Type B pancreatic cell (in vitro differentiated cells): Measurements from ENCODE around the gene NXPH3. TPM values are rescaled to one million over a fixed set of nuclear protein-coding genes. Genes with fewer than 3 reads are reported as not detected.

Experiments
- DNase-seq: peaks from one replicate; pipeline ENCODE4 v3.0.0; 2021; ENCODE audit warnings: mixed read lengths; ENCODE audit not compliant: unreplicated experiment; ENCODE audit errors: extremely low spot score
- H3K27ac Mint-ChIP-seq: 2 replicates; pipeline ENCODE4 v1.8.0; 2021; ENCODE audit warnings: mild to moderate bottlenecking, mixed read lengths
- H3K27me3 Mint-ChIP-seq: 2 replicates; pipeline ENCODE4 v1.8.0; 2021; ENCODE audit warnings: mixed read lengths
- H3K36me3 Mint-ChIP-seq: 2 replicates; pipeline ENCODE4 v1.8.0; 2021; ENCODE audit warnings: mixed read lengths
- H3K4me1 Mint-ChIP-seq: one replicate; pipeline ENCODE4 v1.8.0; 2021; ENCODE audit warnings: mixed read lengths; ENCODE audit not compliant: unreplicated experiment
- H3K4me3 Mint-ChIP-seq: 2 replicates; pipeline ENCODE4 v1.8.0; 2021; ENCODE audit warnings: mild to moderate bottlenecking, mixed read lengths
- H3K9me3 Mint-ChIP-seq: 2 replicates; pipeline ENCODE4 v1.8.0; 2021; ENCODE audit warnings: mixed read lengths
- total RNA-seq: library from RNA; stranded (reverse); gene quantifications from 2 replicates; pipeline ENCODE4 v1.2.1, GENCODE V29; 2021; ENCODE audit warnings: low replicate concordance
- TF ChIP-seq, protein P1 (sequence below): fragments of 200-600 bp; sonication (generic); conservative IDR thresholded peaks from 2 replicates; pipeline ENCODE4 v1.5.0; 2021; ENCODE audit warnings: antibody characterized with exemption, mild to moderate bottlenecking

Gene NXPH3
- total RNA-seq, 1 donor from 2014 or later, result 0.46 TPM

DNA sequence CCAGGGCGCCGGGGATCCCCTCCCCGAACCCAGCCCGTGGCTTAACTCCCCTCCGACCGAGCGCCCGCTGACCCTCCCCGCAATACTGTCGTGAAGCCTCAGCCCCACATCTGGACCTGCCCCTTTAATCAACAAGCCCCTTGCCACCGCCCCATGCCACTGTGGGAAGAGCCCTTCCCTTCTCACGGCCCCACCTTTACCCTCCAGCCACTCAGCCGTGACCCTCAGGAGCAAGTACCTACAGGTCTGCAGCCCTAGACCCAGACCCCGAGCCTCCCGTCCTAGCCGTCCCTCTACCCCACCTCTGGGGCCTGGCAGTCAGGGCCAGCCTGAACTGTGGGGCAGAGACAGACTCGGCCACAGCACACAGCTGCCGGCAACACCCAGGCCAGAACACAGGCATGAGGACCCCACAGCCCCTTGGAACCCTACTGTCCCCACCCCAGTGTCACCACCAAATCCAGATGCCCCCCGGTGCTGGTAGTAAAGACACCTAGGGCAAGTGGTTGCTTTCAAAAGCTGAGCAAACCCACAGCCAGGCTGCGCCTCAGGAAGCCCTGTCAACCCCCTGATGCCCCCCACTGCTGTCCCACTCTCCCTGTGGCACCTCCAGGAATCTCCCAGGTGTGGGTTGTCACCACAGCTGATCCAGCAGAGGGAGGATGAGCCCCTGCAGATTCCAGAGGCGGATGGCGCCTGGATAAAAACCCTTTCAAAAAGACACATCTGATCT, 1.4 kb downstream of the NXPH3 start:
- no peaks in the 10 kb centered on the region for H3K9me3 Mint-ChIP-seq
- H3K4me3 Mint-ChIP-seq, result peak overlapping the region; percentile 88
- H3K27me3 Mint-ChIP-seq, result peaks cover 46% of the 10 kb centered on the region
- TF ChIP-seq, protein P1, sequence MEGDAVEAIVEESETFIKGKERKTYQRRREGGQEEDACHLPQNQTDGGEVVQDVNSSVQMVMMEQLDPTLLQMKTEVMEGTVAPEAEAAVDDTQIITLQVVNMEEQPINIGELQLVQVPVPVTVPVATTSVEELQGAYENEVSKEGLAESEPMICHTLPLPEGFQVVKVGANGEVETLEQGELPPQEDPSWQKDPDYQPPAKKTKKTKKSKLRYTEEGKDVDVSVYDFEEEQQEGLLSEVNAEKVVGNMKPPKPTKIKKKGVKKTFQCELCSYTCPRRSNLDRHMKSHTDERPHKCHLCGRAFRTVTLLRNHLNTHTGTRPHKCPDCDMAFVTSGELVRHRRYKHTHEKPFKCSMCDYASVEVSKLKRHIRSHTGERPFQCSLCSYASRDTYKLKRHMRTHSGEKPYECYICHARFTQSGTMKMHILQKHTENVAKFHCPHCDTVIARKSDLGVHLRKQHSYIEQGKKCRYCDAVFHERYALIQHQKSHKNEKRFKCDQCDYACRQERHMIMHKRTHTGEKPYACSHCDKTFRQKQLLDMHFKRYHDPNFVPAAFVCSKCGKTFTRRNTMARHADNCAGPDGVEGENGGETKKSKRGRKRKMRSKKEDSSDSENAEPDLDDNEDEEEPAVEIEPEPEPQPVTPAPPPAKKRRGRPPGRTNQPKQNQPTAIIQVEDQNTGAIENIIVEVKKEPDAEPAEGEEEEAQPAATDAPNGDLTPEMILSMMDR, result no peak
- no peaks in the 10 kb centered on the region for H3K36me3 Mint-ChIP-seq
- H3K4me1 Mint-ChIP-seq, result no peaks in the 10 kb centered on the region
- no peak for DNase-seq
- no peak overlapping the region for H3K27ac Mint-ChIP-seq

DNA sequence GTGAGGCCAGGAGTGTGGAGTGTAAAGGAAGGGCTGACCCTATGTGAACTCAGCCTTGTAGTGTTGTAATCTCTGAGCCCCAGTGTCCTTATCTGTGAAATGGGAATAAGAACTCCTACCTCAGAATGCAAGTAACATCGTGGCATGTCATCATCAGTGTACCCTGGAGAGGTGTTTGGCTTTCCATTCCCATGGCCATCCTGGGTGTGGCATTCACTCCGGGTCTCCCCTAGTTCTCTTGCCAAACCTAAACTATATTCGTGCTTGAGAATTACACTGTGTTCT, 1.9 kb downstream of the NXPH3 start:
- TF ChIP-seq, protein P1, result no peak
- H3K27me3 Mint-ChIP-seq, result peaks cover 41% of the 10 kb centered on the region
- no peaks in the 10 kb centered on the region for H3K36me3 Mint-ChIP-seq
- H3K4me3 Mint-ChIP-seq, result peak overlapping the region; percentile 88
- H3K27ac Mint-ChIP-seq, result no peak overlapping the region
- DNase-seq, result no peak
- no peaks in the 10 kb centered on the region for H3K9me3 Mint-ChIP-seq
- H3K4me1 Mint-ChIP-seq, result no peaks in the 10 kb centered on the region

DNA sequence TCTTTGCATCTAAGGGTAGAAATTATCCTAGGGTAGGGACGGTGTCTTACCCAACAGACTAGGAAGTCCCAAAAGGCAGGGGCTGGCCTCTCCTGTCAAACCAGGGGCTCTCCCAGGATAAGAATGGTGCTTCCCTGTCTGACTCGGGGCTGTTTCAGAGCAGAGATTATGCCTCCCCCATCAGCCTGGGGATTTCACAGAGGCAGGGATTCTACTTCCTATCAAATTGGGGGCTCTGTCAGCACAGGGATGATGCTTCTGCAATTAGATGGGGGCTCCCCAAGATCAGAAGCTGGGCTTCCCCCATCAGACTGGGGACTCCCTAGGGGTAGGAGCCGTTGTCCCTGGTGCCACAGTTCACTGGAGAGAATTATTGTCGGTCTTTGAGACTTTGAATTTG, 2.3 kb downstream of the NXPH3 start:
- Mint-ChIP-seq H3K27me3 (peaks cover 37% of the 10 kb centered on the region), H3K9me3 (no peaks in the 10 kb centered on the region), H3K4me1 (no peaks in the 10 kb centered on the region), H3K36me3 (no peaks in the 10 kb centered on the region), H3K27ac (no peak overlapping the region), H3K4me3 (peak overlapping the region; percentile 88)
- TF ChIP-seq, protein P1, result no peak
- DNase-seq, result no peak

DNA sequence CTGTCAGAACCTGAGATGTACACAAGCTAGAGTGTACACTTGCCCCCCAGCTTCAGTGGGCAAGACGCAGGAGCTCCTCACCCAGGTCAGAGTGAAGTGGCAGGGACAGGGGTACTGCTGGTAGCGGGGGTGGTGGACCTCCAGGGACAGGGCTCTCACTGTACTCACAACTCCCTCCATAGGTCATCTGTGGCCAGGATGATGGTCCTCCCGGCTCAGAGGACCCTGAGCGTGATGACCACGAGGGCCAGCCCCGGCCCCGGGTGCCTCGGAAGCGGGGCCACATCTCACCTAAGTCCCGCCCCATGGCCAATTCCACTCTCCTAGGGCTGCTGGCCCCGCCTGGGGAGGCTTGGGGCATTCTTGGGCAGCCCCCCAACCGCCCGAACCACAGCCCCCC, 2.7 kb downstream of the NXPH3 start:
- no peaks in the 10 kb centered on the region for H3K4me1 Mint-ChIP-seq
- peaks cover 33% of the 10 kb centered on the region for H3K27me3 Mint-ChIP-seq
- no peak for DNase-seq
- H3K36me3 Mint-ChIP-seq, result no peaks in the 10 kb centered on the region
- TF ChIP-seq, protein P1, result no peak
- no peak overlapping the region for H3K4me3 Mint-ChIP-seq
- H3K9me3 Mint-ChIP-seq, result no peaks in the 10 kb centered on the region
- no peak overlapping the region for H3K27ac Mint-ChIP-seq

DNA sequence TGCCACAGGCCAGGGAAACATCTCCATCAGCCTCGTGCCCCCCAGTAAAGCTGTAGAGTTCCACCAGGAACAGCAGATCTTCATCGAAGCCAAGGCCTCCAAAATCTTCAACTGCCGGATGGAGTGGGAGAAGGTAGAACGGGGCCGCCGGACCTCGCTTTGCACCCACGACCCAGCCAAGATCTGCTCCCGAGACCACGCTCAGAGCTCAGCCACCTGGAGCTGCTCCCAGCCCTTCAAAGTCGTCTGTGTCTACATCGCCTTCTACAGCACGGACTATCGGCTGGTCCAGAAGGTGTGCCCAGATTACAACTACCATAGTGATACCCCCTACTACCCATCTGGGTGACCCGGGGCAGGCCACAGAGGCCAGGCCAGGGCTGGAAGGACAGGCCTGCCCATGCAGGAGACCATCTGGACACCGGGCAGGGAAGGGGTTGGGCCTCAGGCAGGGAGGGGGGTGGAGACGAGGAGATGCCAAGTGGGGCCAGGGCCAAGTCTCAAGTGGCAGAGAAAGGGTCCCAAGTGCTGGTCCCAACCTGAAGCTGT, 3.4 kb downstream of the NXPH3 start:
- Mint-ChIP-seq H3K36me3 (no peaks in the 10 kb centered on the region), H3K4me1 (peaks cover 4% of the 10 kb centered on the region), H3K27ac (no peak overlapping the region), H3K27me3 (peaks cover 27% of the 10 kb centered on the region), H3K9me3 (no peaks in the 10 kb centered on the region), H3K4me3 (no peak overlapping the region)
- TF ChIP-seq, protein P1, result no peak
- no peak for DNase-seq
